ENCODE results near the gene ZNF697. TPM values are rescaled to one million over a fixed set of nuclear protein-coding genes. Genes with fewer than 3 reads are reported as not detected.
"Not testable (repeated sequence)": the region's sequence is repeated elsewhere in the genome, so short reads cannot be mapped to it uniquely, and the experiment has no call there.

The ZNF697 gene
- total RNA-seq, 1 donor from 2014 or later, result 13.3 TPM

DNA sequence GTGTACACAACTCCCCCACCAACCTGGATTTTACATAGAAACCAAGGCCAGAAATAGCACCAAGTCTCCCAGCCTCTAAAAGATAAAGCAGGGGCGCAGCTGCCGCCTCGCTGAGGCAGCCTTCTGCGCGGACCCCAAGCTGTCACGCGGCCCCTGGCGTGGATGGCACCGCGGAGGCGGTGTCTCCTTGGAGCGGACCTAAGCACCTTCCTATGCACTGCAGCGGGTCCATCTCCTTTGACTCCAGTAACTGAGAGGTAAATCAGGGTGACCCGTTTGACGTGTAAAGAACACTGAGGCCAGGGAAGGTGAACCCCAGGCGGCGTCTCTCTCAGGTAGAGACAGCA is 17.0 kb downstream of the ZNF697 start:
- no peak for DNase-seq

DNA sequence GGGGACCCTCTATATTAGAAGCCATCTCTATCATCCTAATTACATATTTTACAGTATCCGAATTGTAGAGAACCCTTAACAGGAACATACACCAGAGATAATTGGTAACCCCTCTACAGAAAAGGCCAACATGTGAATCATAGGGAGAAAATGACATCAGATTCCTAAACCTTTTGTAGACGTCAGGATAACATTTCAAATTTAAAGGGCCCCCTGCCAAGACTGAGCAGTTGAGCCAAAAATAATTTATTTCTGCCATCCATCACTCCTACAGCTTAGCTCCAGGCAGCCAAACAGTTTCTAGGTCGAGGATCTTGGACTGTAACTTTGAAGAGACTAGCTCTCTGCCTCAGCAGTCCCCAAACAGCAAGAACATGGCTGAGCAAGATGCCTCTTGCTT is 21.2 kb downstream of the ZNF697 start:
- DNase-seq, result no peak

DNA sequence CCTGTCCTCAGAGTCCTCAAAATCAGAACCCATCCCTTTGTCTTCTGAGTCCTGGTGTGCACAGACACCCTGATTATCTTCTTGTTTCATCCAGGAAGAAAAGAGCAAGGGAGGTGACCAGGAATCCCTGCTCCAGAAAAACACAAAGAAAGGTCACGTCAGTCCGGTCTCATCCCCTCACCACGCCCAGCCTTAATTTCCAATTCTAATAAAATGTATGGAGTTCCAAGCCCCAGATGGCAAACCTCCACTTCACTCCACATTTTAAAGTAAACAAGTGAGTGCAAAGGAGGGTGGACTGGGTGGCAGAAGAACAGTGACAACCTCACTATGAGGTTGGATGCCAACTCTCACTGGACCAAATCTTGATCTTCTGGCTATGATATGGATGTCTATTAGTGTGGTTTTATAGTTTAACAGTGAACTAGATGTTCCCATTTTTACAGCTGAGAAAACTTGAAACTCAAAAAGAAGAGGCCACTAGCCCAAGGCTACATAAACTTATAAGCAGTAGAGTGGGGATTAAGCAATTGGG is 22.0 kb downstream of the ZNF697 start:
- DNase-seq, result no peak

- DNase-seq, result no peak
Measured at GRCh38 chr1:119623678-119624077, 24.4 kb downstream of the ZNF697 start.

- DNase-seq, result no peak
Measured at GRCh38 chr1:119623193-119623515, 24.9 kb downstream of the ZNF697 start.

DNA sequence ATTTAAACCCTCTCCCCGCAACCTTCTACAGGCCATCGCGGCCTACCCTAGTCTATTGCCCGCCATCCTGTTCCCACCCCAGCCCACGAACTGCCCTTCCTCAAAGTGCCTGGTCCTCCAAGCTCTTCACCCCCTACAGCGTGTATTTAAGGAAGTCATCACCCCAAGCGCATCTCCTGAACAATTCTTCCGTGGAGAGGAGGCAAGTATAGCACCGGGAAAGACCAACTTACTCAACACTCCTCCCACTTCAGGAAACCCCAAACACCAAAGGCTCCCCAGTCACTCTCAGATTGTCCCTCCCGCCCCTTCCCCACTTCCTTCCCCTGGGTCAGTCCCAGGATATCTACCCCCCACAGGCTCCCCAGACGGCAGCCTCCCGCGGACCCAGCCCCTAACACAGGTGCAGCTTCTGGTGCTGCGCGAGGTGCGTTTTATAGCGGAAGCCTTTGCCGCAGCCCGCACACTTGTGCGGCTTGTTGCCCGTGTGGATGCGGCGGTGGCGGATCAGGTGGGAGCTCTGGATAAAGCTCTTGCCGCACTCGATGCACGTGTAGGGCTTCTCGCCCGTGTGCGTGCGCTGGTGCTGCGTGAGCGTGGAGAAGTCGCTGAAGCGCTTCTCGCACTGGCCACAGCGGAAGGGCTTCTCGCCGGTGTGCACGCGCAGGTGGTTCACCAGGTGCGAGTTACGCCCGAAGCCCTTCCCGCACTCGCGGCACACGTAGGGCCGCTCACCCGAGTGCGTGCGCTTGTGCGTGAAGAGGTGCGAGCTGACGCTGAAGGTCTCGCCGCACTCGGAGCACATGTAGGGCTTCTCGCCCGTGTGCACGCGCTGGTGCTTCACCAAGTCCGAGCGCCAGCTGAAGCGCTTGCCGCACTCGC is 25.5 kb downstream of the ZNF697 start:
- DNase-seq, result no peak

GRCh38 chr1:119621705-119622104 is 26.4 kb downstream of the ZNF697 start:
- no peak for DNase-seq

DNA sequence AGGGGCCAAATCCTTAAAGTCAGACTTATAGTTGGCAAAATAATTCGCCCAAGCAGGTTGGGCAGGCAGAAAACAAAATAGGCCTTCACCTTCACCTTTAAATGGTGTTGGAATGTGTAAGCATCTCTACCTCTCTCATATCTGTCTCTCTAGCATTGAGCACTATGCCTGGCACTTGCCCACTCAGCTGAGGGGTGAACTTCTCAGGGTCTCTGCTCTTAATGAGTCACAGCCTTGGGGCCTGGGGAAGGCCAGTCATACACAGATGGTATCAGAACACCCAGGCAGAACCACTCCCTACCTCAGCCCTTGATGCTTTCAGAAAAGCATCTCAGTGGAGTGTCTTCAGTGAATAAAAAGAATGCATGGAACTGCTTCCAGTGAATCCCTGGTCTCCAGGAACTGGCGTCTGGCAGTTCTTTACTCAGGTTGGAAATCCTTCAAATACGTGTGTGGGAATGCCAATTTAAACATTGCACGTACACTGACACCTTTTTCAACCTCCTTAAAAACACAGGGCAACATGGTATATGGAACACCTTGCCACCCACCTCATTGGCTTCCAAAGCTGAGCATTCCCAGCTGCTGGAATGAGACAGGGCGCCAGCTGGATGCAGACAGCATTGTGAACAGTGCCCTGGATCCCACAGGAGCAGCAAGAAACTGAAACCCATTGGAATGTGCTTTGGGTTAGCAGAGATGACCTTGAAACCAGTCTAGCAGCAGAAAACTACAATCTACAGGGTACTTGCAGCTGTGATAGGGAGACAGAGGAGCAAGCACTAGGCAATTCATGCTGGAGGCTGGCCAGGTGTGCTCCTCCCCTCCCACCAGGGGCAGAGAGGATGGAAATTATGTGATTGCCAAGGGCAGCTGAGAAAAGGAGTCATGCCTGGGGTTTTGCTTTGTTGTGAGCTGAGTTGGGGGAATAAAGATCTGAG is 30.0 kb downstream of the ZNF697 start:
- no peak for DNase-seq

- DNase-seq, result not testable (repeated sequence)
Measured at GRCh38 chr1:119616748-119617147, 31.3 kb downstream of the ZNF697 start.

DNA sequence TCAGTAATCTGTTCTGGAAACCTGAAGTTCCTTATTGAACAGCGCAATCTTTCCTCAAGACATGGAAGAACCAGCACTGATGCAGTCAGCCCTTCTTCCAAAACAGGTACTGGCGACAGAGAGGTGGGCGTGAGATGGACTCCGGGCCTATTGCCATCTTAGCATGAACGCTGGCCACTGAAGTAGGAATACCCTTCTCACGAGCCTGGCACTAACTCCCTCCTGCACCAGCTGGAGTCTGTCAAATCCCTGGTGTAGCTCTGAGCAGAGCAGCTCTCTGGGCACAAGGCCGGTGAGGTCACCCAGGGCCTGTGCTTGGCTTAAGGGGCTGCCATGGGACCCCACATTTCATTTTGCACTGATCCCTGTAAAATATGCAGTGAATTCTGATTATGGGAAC is 33.0 kb downstream of the ZNF697 start:
- DNase-seq, result not testable (repeated sequence)

DNA sequence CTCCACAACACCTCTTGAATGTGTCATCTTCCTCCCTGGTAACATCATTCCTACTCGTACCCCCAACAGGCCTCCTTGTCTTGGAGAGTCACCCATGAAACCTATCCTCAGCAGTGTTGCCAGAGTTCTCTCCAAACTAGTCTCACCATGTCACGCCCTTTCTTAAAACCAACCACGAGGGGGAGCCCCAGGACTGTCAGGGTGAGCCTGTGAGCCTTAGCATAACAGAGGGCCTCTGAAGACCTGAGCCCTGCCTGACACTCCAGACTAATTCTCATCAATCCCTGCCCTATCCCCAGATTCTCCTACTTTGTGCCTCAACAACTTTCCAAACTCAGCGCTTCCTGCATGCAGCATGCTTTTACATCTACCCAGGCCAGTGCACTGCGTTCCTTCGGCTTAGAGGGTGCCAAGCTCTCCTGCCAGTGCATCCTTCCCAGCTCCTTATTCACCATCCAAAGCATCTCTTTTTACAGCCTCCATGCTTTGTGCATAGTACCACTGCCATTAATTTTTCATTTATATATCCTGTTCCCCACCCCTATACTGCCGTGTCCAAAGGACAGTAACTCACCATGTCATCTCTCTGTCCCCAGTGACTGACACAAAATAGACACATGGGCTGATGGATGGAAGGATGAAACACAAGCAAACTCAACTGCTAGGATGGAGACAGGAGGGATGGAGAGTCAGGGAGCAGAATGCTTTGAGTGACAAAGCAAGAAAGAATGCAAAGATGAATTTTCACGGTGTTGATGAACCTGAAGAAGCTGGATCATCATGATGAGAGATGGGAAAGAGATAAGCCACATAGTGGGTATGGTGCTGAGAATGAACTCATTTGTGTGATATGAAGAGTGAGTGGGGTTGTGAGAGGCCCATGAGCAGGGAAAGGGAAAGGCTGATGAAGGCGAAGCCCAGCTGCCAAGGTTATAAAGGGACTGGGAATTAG is 34.0 kb downstream of the ZNF697 start:
- peak; percentile 72 for DNase-seq

DNA sequence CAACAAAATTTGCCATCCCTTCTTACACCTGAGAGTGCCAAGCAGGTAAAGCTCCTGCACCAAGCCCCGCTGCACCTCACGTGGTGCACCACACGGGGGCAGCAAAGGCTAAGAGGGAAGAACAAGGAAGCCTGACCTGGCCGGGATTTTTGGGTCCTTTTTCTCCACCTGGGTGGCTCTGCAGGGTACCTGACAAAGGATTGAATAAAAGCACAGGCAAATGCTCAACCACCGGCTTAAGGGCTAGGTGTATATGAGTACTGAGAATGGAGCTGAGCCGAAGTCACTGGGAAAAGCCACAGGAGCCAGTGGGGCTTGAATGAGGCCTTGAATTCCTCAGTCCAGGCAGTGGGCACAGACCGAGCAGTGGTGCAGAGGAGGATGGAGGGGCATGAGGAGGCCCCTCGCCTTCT is 36.4 kb downstream of the ZNF697 start:
- DNase-seq, result no peak

- DNase-seq, result not testable (repeated sequence)
Measured at GRCh38 chr1:119608816-119609215, 39.2 kb downstream of the ZNF697 start.

DNA sequence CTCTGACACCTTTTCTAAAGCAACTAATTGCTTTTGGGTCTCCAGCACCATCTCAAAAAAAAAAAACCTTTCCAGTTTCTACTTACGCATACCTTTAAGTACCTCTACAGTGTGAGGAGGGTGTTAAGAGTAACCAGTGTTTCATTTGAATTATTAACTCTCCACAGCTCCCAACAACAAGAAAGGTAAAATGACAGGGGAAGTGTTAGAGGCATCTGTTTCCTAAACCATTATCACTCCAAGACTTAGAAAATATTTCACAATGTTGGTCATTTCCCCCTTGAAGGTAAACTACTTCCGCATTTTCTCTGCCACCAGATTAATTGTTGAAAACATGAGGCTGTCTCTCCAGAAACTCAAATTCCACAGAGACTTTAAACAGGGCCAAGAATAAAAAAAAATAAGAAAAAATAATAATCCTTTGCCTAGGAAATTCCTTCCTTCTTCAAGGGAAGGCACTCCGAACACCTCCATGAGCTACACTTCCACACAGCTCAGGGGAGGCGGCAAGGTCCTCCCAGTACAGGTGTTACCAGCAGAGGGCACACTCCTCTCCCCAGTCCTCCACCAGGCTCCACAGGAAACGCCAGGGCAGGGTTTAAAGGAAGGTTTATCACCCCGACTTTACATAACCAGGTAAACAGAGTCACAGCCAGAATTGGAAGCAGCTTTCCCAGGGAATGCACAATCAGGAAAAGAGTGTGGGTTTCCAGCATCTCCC is 40.8 kb downstream of the ZNF697 start:
- DNase-seq, result not testable (repeated sequence)

GRCh38 chr1:119606394-119606793 is 41.7 kb downstream of the ZNF697 start:
- DNase-seq, result no peak

- no peak for DNase-seq
Measured at GRCh38 chr1:119605686-119606085, 42.4 kb downstream of the ZNF697 start.

- DNase-seq, result not testable (repeated sequence)
Measured at GRCh38 chr1:119605080-119605479, 43.0 kb downstream of the ZNF697 start.

GRCh38 chr1:119603695-119604094 is 44.4 kb downstream of the ZNF697 start:
- DNase-seq, result no peak

- DNase-seq, result not testable (repeated sequence)
Measured at GRCh38 chr1:119603241-119603640, 44.8 kb downstream of the ZNF697 start.

DNA sequence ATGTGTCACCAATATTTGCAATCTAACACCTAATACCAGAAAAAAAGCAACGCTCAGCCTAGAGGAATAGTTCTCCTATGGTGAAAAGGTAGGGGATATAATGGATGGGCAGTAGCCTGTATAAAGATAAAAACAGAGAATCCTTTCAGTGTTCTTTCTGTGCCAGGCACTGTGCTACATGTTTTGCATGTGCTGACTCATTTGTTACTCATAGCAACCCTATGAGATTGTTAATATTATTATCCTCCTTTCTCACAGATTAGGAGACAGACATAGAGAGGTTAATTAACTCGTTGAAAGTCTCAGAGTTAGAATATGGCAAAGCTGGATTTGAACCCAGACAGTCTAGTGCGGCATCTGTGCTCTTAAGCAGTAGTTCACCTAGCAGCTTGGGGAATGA is 45.3 kb downstream of the ZNF697 start:
- not testable (repeated sequence) for DNase-seq

GRCh38 chr1:119602169-119602568 is 45.9 kb downstream of the ZNF697 start:
- DNase-seq, result no peak
